SK-N-SH treated with all-trans-retinoic acid at 6 μM for 48 hours (cell line): ENCODE measurements around the gene C22orf23.

Experiments
- ARNTL ChIP-seq: fragments of 450-650 bp; formaldehyde crosslinking; IDR thresholded peaks from 2 replicates; pipeline ENCODE4 v1.5.0; 2020; ENCODE audit warnings: low read depth, mild to moderate bottlenecking, moderate library complexity, borderline replicate concordance
- TOX ChIP-seq: fragments of 250-450 bp; sonication (Bioruptor Pico); IDR thresholded peaks from 2 replicates; pipeline ENCODE4 v1.8.0; 2021; ENCODE audit warnings: mild to moderate bottlenecking, moderate library complexity, borderline replicate concordance

GRCh38 chr22:37894939-37895670, 58.3 kb downstream of the C22orf23 start:
- TF ChIP-seq TOX (CRISPR knock-in tag) (no peak), ARNTL (CRISPR knock-in tag) (no peak)
